ENCODE results near the gene TMEM269.

The TMEM269 gene

DNA sequence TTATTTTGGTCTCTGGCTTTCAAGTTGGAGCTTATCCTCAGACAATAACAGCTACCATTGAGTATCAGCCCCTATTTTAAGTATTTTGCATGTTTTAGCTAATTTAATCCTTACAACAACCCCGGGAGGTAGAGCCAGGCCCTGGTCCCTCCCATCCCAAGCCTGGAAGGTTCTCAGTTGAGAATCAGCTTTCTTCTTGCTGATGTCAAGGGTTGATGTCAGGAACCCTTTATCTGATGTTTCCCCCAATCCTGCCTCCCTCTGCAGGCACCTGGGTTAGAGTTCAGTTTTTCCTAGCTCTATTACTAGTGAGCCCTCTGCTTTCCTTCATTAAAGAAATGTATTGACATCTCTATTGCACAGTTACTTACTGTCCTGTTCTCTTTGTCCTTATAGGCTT, 36.0 kb downstream of the TMEM269 start:
- Histone ChIP-seq H3K36me3 (ENCODE audit: low read length) (no peaks in the 10 kb centered on the region), H3K9me3 (ENCODE audit: insufficient read depth, low read length) (no peaks in the 10 kb centered on the region), H3K4me2 (ENCODE audit: low read depth, low read length, poor library complexity, severe bottlenecking) (no peak overlapping the region), H3K27ac (ENCODE audit: low read depth, low read length) (no peak overlapping the region), H3K9ac (ENCODE audit: low read length) (no peak overlapping the region), H3K79me2 (ENCODE audit: insufficient read depth, low read length) (no peaks in the 10 kb centered on the region), H3K9me2 (replicated peaks; ENCODE audit: insufficient read depth, low read length) (no peaks in the 10 kb centered on the region), H3F3A (ENCODE audit: insufficient read depth) (no peaks in the 10 kb centered on the region), H4K20me1 (ENCODE audit: low read depth, low read length) (no peaks in the 10 kb centered on the region), H2AFZ (ENCODE audit: low read depth, low read length, severe bottlenecking) (no peak overlapping the region), H3K27me3 (ENCODE audit: low read length) (no peaks in the 10 kb centered on the region), H3K4me3 (ENCODE audit: insufficient read depth, low read length, poor library complexity, severe bottlenecking) (no peak overlapping the region)
- TF ChIP-seq, protein P1, sequence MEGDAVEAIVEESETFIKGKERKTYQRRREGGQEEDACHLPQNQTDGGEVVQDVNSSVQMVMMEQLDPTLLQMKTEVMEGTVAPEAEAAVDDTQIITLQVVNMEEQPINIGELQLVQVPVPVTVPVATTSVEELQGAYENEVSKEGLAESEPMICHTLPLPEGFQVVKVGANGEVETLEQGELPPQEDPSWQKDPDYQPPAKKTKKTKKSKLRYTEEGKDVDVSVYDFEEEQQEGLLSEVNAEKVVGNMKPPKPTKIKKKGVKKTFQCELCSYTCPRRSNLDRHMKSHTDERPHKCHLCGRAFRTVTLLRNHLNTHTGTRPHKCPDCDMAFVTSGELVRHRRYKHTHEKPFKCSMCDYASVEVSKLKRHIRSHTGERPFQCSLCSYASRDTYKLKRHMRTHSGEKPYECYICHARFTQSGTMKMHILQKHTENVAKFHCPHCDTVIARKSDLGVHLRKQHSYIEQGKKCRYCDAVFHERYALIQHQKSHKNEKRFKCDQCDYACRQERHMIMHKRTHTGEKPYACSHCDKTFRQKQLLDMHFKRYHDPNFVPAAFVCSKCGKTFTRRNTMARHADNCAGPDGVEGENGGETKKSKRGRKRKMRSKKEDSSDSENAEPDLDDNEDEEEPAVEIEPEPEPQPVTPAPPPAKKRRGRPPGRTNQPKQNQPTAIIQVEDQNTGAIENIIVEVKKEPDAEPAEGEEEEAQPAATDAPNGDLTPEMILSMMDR (IDR thresholded peaks at IDR 0.05; ENCODE audit: insufficient read depth, low read length, poor library complexity, severe bottlenecking) = no peak
- no peak for TF ChIP-seq EZH2phosphoT487 (conservative IDR thresholded peaks at IDR 0.05; ENCODE audit: low read length)

DNA sequence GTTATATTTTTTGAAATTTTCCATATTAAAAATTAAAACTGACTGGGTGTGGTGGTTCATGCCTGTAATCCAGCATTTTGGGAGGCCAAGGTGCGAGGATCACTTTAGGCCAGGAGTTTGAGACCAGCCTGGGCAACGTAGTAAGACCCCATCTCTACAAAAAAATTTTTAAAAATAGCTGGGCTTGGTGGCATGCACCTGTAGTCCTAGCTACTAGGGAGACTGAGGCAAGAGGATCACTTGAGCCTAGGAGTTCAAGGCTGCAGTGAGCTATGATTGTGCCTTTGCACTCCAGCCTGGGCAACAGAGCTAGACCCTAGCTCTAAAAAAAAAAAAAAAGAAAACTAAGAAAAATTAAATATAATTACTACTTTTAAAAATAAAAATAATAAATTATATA, 36.9 kb downstream of the TMEM269 start:
- TF ChIP-seq, protein P1 (IDR thresholded peaks at IDR 0.05; ENCODE audit: insufficient read depth, low read length, poor library complexity, severe bottlenecking) = no peak
- TF ChIP-seq EZH2phosphoT487 (conservative IDR thresholded peaks at IDR 0.05; ENCODE audit: low read length) = no peak
- no peak overlapping the region for H3K9ac ChIP-seq (ENCODE audit: low read length)
- H4K20me1 ChIP-seq (ENCODE audit: low read depth, low read length) = no peaks in the 10 kb centered on the region
- H3K4me3 ChIP-seq (ENCODE audit: insufficient read depth, low read length, poor library complexity, severe bottlenecking) = no peak overlapping the region
- no peaks in the 10 kb centered on the region for H3K27me3 ChIP-seq (ENCODE audit: low read length)
- no peaks in the 10 kb centered on the region for H3F3A ChIP-seq (ENCODE audit: insufficient read depth)
- no peak overlapping the region for H3K4me2 ChIP-seq (ENCODE audit: low read depth, low read length, poor library complexity, severe bottlenecking)
- no peak overlapping the region for H3K27ac ChIP-seq (ENCODE audit: low read depth, low read length)
- H3K9me2 ChIP-seq (replicated peaks; ENCODE audit: insufficient read depth, low read length) = no peaks in the 10 kb centered on the region
- H3K9me3 ChIP-seq (ENCODE audit: insufficient read depth, low read length) = no peaks in the 10 kb centered on the region
- H2AFZ ChIP-seq (ENCODE audit: low read depth, low read length, severe bottlenecking) = no peak overlapping the region
- H3K79me2 ChIP-seq (ENCODE audit: insufficient read depth, low read length) = no peaks in the 10 kb centered on the region
- no peaks in the 10 kb centered on the region for H3K36me3 ChIP-seq (ENCODE audit: low read length)

DNA sequence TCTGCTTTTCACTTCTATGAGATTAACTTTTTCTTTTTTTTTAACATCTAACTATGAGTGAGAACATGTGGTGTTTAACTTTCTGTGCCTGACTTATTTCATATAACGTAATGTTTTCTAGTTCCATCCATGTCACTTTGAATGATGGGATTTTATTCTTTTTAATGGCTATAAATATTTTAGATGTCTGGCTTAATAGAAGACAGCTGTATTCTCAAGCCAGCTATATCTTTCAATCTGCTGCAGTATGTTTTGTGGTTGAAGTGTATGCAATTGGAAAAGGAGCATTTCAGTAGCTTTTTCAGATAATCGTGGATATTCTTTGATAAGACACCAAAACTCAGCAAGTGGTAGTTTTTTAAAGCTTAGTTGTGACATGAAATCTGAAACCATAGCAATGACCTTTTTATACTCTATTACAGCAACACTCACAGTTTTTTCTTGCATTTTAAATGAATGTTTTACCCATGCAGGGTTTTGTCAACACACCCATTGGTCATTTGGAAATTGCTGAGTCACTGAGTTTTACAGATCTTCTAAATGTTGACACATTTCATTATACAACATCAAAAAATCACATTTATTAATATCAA, 38.1 kb downstream of the TMEM269 start:
- H3K27ac ChIP-seq (ENCODE audit: low read depth, low read length) = no peak overlapping the region
- TF ChIP-seq, protein P1 (IDR thresholded peaks at IDR 0.05; ENCODE audit: insufficient read depth, low read length, poor library complexity, severe bottlenecking) = no peak
- TF ChIP-seq EZH2phosphoT487 (conservative IDR thresholded peaks at IDR 0.05; ENCODE audit: low read length) = no peak

More for the DNA sequence above, 38.1 kb downstream of the TMEM269 start:
- Histone ChIP-seq H3K27me3 (ENCODE audit: low read length) (no peaks in the 10 kb centered on the region), H3K9ac (ENCODE audit: low read length) (no peak overlapping the region), H3K9me3 (ENCODE audit: insufficient read depth, low read length) (no peaks in the 10 kb centered on the region), H3K79me2 (ENCODE audit: insufficient read depth, low read length) (no peaks in the 10 kb centered on the region), H3K4me2 (ENCODE audit: low read depth, low read length, poor library complexity, severe bottlenecking) (no peak overlapping the region), H3K36me3 (ENCODE audit: low read length) (no peaks in the 10 kb centered on the region), H2AFZ (ENCODE audit: low read depth, low read length, severe bottlenecking) (no peak overlapping the region), H3K4me3 (ENCODE audit: insufficient read depth, low read length, poor library complexity, severe bottlenecking) (no peak overlapping the region), H3K9me2 (replicated peaks; ENCODE audit: insufficient read depth, low read length) (no peaks in the 10 kb centered on the region), H4K20me1 (ENCODE audit: low read depth, low read length) (no peaks in the 10 kb centered on the region), H3F3A (ENCODE audit: insufficient read depth) (no peaks in the 10 kb centered on the region)
